GM11168 (cell line): ENCODE results near the gene PAMR1.

ENCODE experiments used
- in situ Hi-C: fragments of 300-500 bp; cut with MboI; formaldehyde crosslinking; loops from one replicate; pipeline ENCODE4 v1.12.0; 2022; ENCODE audit warnings: low sequenced_read_pairs; ENCODE audit not compliant: unreplicated experiment

Gene PAMR1

DNA sequence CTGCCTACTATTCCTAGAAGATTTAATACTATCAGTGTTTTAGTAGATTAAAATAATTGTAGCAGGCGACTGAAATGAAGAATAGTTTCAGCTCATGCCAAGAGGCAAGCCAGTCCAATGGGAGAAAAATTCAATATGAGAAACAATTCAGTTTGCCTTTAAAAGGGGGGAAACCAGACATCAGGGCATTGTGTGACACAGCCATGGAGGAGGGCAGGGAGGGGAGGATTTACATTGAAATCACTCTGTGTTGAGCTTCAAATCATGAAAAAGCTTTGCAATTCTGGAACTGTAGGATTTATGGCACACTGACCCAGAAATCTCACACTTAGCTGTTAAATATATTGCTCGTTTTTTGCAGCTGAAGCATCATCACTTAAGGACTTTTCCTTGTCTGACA is 110.6 kb downstream of the PAMR1 start:
- in situ Hi-C loops, result no loop called here

GRCh38 chr11:35414311-35414710 is 111.1 kb downstream of the PAMR1 start:
- in situ Hi-C loops, result no loop called here

GRCh38 chr11:35413598-35413997 is 111.8 kb downstream of the PAMR1 start:
- in situ Hi-C loops, result no loop called here

GRCh38 chr11:35412285-35412684 is 113.1 kb downstream of the PAMR1 start:
- in situ Hi-C loops, result no loop called here

- in situ Hi-C loops, result no loop called here
These were observed 118.4 kb downstream of the PAMR1 start for GRCh38 chr11:35407041-35407440.

DNA sequence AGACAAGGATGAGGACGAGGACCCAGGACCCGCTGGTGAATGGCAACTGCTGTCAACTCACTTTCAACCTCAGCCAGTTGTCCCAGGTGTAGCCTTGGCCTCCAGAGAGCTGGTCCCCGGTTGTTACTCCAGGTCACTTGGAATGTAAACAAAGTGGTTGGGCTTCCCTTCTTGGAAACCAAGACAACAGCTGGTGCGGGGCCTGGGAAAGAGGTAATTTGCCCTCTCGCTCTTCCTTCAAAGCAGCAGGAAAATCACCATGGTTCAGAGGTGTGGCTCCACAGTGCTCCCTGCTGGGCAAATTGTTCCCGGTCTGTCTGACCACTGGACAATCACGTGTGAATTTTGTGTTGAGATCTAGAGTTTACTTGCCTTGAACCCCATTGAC is 121.0 kb downstream of the PAMR1 start:
- in situ Hi-C loops, result no loop called here

DNA sequence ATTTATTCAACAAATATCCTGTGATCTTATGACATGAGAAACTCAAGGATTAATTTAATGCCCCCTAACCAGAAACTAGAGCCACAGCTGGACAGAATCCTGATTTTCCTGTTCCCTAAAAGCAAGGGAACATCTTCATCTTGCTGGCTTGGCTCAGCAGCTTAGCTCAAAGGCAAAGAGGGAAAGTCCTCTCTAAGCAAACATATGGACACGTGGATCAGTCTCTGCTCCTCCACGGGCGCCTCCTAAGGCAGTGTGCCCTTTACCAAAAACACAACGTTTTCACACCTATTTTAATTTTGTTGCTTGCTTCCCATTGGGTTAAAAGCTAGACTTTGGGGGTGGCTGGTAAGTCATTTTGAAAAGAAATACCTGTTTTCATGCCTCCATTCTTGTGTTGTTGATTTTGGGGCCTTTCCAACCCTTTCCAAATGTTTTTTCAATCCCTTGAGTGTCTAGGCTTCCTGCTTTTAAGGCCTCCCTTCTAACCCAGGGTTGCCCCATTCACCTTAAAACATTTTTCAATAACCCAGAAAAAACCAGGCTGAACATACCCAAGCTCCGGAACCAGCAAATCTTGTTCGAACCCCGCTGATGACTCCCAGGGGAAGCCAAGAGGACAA is 121.5 kb downstream of the PAMR1 start:
- in situ Hi-C loops, result no loop called here

GRCh38 chr11:35402751-35403660 is 122.4 kb downstream of the PAMR1 start:
- in situ Hi-C loops, result no loop called here

DNA sequence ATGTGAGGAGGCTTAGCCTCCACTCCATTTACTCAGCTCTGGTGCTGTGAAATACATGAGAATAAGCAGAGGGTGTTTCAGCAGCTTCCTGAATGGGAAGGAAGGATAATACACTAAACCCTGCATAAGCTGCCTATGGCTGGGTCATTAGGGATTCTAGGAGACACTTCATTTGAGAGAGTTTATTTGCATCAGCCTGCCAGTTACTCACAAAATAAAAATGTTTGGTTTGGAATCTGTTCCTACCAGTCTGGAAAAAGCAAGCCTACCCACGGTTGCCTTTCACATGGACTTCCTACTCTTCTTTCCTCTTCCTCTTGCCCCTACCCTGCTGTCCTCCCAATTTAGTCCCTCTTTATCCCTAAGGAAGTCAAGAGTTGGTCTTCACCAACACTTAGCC is 126.5 kb downstream of the PAMR1 start:
- in situ Hi-C loops, result no loop called here

DNA sequence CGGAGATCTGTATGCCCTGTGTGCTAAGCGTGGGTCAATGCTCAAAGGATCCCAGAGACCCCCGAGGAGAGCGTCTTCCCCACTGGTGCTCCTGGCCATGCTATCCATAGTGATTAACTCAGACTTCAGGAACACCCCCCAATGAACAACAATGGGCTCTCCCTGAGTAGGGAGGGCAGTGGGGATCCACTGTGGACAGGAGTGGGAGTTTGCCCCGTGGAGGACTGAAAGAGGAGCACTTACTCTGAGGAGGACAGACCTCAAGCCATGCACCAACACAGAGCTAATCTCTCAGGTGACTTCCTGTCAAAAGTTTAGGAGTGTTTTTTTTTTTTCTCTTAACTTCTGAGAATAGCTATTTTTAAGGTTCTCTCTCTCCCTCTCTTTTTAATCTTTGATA is 130.5 kb downstream of the PAMR1 start:
- in situ Hi-C loops, result no loop called here

DNA sequence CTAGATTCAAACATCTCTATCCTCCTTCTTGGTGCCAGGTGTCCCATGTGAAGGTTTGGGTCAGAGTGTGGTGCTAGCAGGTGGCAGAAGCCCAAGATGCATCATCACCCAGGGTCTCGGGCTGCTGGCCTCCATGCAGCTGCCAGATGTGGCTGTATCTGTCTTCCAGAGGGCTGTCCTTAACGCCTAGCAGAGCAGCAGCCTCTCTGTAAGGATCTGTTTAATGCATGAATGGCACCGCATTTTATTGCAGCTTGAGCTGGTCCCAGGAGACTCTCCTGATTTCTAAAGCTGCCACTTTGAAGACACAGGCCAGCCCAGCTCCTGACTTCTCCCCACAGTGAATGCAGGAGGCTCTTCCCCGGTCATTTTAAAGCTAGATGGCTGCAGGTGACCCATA is 132.3 kb downstream of the PAMR1 start:
- in situ Hi-C loops, result no loop called here

- in situ Hi-C loops, result no loop called here
These were observed 133.3 kb downstream of the PAMR1 start for GRCh38 chr11:35391922-35392688.

DNA sequence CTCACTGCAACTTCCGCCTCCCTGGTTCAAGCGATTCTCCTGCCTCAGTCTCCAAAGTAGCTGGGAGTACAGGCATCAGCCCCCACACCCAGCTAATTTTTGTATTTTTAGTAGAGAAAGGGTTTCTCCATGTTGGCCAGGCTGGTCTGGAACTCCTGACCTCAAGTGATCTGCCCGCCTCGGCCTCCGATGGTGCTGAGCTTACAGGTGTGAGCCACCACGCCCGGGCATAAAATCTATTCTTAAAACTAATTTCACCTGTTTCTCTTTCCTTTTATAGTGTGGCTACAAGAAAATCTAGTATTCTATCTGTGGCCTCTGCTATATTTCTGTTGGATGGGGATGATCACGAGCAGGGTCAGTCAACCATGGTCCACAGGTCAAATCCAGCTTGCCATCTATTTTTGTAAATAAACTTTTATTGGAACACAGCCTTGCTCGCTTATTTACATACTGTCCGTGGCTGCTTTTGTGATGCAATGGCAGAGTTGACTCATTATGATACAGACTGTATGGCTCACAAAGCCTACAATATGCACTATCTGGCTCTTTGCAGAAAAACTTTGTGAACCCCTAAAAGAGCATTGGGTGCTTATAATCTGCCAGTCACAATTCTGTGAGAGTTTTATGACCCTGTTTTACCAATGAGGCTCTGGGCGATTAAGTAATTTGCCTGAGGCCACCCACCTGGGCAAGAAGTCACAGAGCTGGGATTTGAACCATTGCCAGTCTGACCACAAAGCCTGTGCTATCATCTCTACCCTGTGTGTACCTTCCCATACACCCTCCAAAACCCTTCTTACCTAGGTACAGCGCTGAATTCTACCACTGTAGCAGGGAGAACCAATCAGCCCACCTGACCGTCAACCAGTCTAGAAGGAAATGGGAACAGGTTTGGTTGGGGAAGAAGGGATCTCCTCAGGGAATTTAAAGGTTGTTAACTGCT is 134.4 kb downstream of the PAMR1 start:
- in situ Hi-C loops, result no loop called here

- in situ Hi-C loops, result loop anchor here (10.0 kb wide), 2 partner anchors 475 to 805 kb away; partner anchors contain the start of genes APIP and PDHX
These were observed 135.4 kb downstream of the PAMR1 start for GRCh38 chr11:35389897-35390465.

DNA sequence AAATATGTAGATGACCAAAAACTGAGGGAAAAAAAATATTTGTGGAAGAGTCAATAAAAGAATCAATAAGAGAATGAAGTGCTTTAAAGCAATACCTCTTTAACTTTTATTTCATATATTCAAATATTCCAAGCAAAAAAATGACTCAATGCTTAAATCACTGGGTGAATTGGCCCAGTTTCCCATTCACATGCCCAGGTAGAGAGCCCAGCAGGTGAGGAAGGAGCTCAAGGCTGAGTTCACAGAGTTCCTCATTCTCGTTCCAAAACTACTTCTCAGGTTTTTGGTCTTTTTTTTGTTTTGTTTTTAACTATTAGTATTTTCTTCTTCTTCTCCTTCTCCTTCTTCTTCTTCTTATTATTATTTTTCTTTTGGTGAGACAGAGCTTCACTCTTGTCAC is 136.3 kb downstream of the PAMR1 start:
- in situ Hi-C loops, result loop anchor here (10.0 kb wide), 2 partner anchors 474 to 804 kb away; partner anchors contain the start of genes APIP and PDHX

DNA sequence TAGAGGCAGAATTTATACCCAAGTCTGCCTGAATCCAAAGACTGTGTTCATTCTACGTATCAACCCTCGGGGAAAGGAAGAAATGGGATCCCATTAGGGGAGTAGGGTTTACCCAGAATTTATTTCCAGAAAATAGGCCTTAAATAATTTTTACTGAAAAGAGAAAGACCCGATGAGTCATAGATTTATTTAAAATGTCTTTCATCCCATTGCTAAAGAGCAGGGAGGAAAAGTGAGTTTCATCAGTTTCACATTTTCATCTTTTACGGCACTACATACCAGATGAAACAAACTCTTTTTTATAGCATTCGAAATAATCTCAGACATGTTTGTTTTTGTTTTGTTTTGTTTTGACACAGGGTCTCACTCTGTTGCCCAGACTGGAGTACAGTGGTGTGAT is 137.4 kb downstream of the PAMR1 start:
- in situ Hi-C loops, result loop anchor here (10.0 kb wide), 2 partner anchors 473 to 803 kb away; partner anchors contain the start of genes APIP and PDHX

- in situ Hi-C loops, result loop anchor here (10.0 kb wide), 2 partner anchors 473 to 803 kb away; partner anchors contain the start of genes APIP and PDHX
These were observed 138.1 kb downstream of the PAMR1 start for GRCh38 chr11:35387111-35387982.

- in situ Hi-C loops, result loop anchor here (10.0 kb wide), 2 partner anchors 469 to 799 kb away; partner anchors contain the start of genes APIP and PDHX
These were observed 141.5 kb downstream of the PAMR1 start for GRCh38 chr11:35383953-35384352.
